ENCODE measurements around the gene DPY19L1.
"Not testable (repeated sequence)": the region's sequence is repeated elsewhere in the genome, so short reads cannot be mapped to it uniquely, and the experiment has no call there.

DNA sequence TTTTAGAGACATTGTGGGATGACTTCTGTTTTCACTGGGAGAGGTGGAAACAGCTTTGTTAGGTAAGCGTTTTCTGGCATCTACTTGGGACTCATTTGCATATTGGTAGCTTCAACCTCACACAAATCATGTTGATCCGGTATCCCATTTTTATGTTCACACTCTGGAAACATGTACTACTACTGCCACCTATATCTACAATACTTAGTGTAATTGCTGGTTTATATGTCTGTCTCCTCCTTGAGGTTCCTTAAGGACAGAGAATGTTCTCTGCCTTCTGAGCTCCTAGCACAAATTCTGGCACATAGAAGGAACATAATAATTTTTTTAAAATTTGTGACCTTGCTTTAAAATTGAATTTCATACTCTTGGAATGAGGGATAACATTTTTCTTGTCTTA is 28.1 kb upstream of the DPY19L1 start:
- TF ChIP-seq, protein P1, sequence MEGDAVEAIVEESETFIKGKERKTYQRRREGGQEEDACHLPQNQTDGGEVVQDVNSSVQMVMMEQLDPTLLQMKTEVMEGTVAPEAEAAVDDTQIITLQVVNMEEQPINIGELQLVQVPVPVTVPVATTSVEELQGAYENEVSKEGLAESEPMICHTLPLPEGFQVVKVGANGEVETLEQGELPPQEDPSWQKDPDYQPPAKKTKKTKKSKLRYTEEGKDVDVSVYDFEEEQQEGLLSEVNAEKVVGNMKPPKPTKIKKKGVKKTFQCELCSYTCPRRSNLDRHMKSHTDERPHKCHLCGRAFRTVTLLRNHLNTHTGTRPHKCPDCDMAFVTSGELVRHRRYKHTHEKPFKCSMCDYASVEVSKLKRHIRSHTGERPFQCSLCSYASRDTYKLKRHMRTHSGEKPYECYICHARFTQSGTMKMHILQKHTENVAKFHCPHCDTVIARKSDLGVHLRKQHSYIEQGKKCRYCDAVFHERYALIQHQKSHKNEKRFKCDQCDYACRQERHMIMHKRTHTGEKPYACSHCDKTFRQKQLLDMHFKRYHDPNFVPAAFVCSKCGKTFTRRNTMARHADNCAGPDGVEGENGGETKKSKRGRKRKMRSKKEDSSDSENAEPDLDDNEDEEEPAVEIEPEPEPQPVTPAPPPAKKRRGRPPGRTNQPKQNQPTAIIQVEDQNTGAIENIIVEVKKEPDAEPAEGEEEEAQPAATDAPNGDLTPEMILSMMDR (IDR thresholded peaks at IDR 0.05; ENCODE audit: poor library complexity, severe bottlenecking) = not testable (repeated sequence)
- TF ChIP-seq POLR2AphosphoS5 (IDR thresholded peaks at IDR 0.05); EZH2 (IDR thresholded peaks at IDR 0.05; ENCODE audit: borderline replicate concordance, insufficient read depth, low read length, poor library complexity, severe bottlenecking); EP300 (conservative IDR thresholded peaks at IDR 0.05; ENCODE audit: poor library complexity, severe bottlenecking); SMC3 (conservative IDR thresholded peaks at IDR 0.05; ENCODE audit: poor library complexity); RAD21 (conservative IDR thresholded peaks at IDR 0.05); TAF1 (IDR thresholded peaks at IDR 0.05; ENCODE audit: low read depth): not testable (repeated sequence)
- TF ChIP-seq, protein P2, sequence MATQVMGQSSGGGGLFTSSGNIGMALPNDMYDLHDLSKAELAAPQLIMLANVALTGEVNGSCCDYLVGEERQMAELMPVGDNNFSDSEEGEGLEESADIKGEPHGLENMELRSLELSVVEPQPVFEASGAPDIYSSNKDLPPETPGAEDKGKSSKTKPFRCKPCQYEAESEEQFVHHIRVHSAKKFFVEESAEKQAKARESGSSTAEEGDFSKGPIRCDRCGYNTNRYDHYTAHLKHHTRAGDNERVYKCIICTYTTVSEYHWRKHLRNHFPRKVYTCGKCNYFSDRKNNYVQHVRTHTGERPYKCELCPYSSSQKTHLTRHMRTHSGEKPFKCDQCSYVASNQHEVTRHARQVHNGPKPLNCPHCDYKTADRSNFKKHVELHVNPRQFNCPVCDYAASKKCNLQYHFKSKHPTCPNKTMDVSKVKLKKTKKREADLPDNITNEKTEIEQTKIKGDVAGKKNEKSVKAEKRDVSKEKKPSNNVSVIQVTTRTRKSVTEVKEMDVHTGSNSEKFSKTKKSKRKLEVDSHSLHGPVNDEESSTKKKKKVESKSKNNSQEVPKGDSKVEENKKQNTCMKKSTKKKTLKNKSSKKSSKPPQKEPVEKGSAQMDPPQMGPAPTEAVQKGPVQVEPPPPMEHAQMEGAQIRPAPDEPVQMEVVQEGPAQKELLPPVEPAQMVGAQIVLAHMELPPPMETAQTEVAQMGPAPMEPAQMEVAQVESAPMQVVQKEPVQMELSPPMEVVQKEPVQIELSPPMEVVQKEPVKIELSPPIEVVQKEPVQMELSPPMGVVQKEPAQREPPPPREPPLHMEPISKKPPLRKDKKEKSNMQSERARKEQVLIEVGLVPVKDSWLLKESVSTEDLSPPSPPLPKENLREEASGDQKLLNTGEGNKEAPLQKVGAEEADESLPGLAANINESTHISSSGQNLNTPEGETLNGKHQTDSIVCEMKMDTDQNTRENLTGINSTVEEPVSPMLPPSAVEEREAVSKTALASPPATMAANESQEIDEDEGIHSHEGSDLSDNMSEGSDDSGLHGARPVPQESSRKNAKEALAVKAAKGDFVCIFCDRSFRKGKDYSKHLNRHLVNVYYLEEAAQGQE (IDR thresholded peaks at IDR 0.05; ENCODE audit: borderline replicate concordance) = not testable (repeated sequence)

All from neural cell (in vitro differentiated cells).